A549 (cell line): ENCODE data around the gene MTX2. TPM values are rescaled to one million over a fixed set of nuclear protein-coding genes. Genes with fewer than 3 reads are reported as not detected.
A peak's percentile ranks its signal among the peaks of the same experiment; 100 is the strongest.

Source experiments
- ATAC-seq, 2 experiments: fragments of 200-7000 bp in 1 of 2; fragments of >200 bp in 1 of 2; cut with Nextera tagmentation in 1 of 2; cut with Tn5 transposase in 1 of 2; 3 replicates each; pipeline versions ENCODE4 v1.8.0 to v1.9.1; 2018 to 2020; ENCODE audit warnings: mild to moderate bottlenecking in 1 of 2, moderate library complexity in 1 of 2
- CTCF ChIA-PET: fragments of 300-600 bp; sonication (Branson Sonifier 250); formaldehyde crosslinking; extraction: SDS; loops from one replicate; lab custom pipeline; 2021; ENCODE audit warnings: antibody characterized with exemption, inconsistent platforms; lab: Yijun Ruan, JAX
- POLR2A ChIA-PET: fragments of 350-600 bp; formaldehyde crosslinking; extraction: SDS; loops from one replicate; lab custom pipeline; 2021; ENCODE audit warnings: antibody characterized with exemption, inconsistent platforms; lab: Yijun Ruan, JAX
- DNase-seq, 2 experiments: peaks; one replicate each; pipeline versions ENCODE4 v3.0.0 to v3.0.0-alpha.2; 2011 to 2016; ENCODE audit warnings: low read depth in 1 of 2, low spot score in 1 of 2
- FAIRE-seq: peaks from 2 replicates; lab custom pipeline; 2011; peaks lifted over from hg19 to GRCh38; lab: Jason Lieb, UNC
- H3K27ac ChIP-seq, 2 experiments: fragments of >200 bp; sonication (Bioruptor Twin); formaldehyde crosslinking; 3 replicates each; pipeline ENCODE4 v1.5.1; 2016 to 2017
- H3K4me1 ChIP-seq: fragments of >200 bp; sonication (Bioruptor Twin); formaldehyde crosslinking; 3 replicates; pipeline ENCODE4 v1.6.1; 2016
- H3K4me2 ChIP-seq: fragments of >200 bp; sonication (Bioruptor Twin); formaldehyde crosslinking; 3 replicates; pipeline ENCODE4 v1.6.1; 2016
- H3K4me3 ChIP-seq: fragments of >200 bp; sonication (Bioruptor Twin); formaldehyde crosslinking; 3 replicates; pipeline ENCODE4 v1.5.1; 2016
- H3K9me3 ChIP-seq: fragments of >200 bp; sonication (Bioruptor Twin); formaldehyde crosslinking; 3 replicates; pipeline ENCODE4 v1.6.1; 2016
- BHLHE40 ChIP-seq: IDR thresholded peaks from 2 replicates; pipeline ENCODE4 v1.6.1; 2012; ENCODE audit warnings: low read depth, low read length, inconsistent platforms
- CBX2 ChIP-seq: fragments of 200-600 bp; sonication (generic); IDR thresholded peaks from 2 replicates; pipeline ENCODE4 v1.6.1; 2016; ENCODE audit warnings: low read depth, mild to moderate bottlenecking, borderline replicate concordance
- CBX8 ChIP-seq: fragments of 200-600 bp; sonication (generic); IDR thresholded peaks from 2 replicates; pipeline ENCODE4 v1.6.1; 2016
- HEYL ChIP-seq: fragments of 250-450 bp; sonication (Bioruptor Pico); IDR thresholded peaks from 2 replicates; pipeline ENCODE4 v1.8.0; 2021; ENCODE audit warnings: mild to moderate bottlenecking, moderate library complexity
- HOXB5 ChIP-seq: fragments of 250-450 bp; sonication (Bioruptor Pico); IDR thresholded peaks from 2 replicates; pipeline ENCODE4 v1.5.0; 2020; ENCODE audit warnings: mild to moderate bottlenecking, moderate library complexity
- JUNB ChIP-seq: fragments of >200 bp; sonication (Bioruptor Twin); formaldehyde crosslinking; IDR thresholded peaks from 2 replicates; pipeline ENCODE4 v1.6.1; 2016
- NFE2L2 ChIP-seq: fragments of 150-350 bp; conservative IDR thresholded peaks from 2 replicates; pipeline ENCODE4 v1.6.1; 2014; ENCODE audit warnings: low read length
- PHF8 ChIP-seq: fragments of 200-600 bp; sonication (generic); IDR thresholded peaks from 2 replicates; pipeline ENCODE4 v1.6.1; 2016; ENCODE audit warnings: low read depth, mild to moderate bottlenecking, antibody characterized with exemption, moderate library complexity, borderline replicate concordance
- RARB ChIP-seq: fragments of 250-450 bp; sonication (Bioruptor Pico); IDR thresholded peaks from 2 replicates; pipeline ENCODE4 v1.8.0; 2021; ENCODE audit warnings: mild to moderate bottlenecking, moderate library complexity
- TFCP2L1 ChIP-seq: fragments of 250-450 bp; sonication (Bioruptor Pico); IDR thresholded peaks from 2 replicates; pipeline ENCODE4 v1.5.0; 2021; ENCODE audit warnings: mild to moderate bottlenecking
- TP53 ChIP-seq: fragments of 250-450 bp; sonication (Bioruptor Pico); IDR thresholded peaks from 2 replicates; pipeline ENCODE4 v1.5.0; 2021; ENCODE audit warnings: mild to moderate bottlenecking, moderate library complexity
- ZC3H11A ChIP-seq: fragments of 450-650 bp; IDR thresholded peaks from 2 replicates; pipeline ENCODE4 v1.6.1; 2014; ENCODE audit warnings: antibody characterized with exemption, mild to moderate bottlenecking
- ZFP36 ChIP-seq: fragments of 450-650 bp; IDR thresholded peaks from 2 replicates; pipeline ENCODE4 v1.6.1; 2014; ENCODE audit warnings: borderline replicate concordance; ENCODE audit not compliant: partially characterized antibody
- ZSCAN20 ChIP-seq: fragments of 250-450 bp; sonication (Bioruptor Pico); IDR thresholded peaks from 2 replicates; pipeline ENCODE4 v1.8.0; 2022; ENCODE audit warnings: mild to moderate bottlenecking, moderate library complexity
- WGBS: methylation state at CpG from one replicate; pipeline ENCODE4 v1.1.6; 2017; ENCODE audit errors: missing lambda C conversion rate; 5-methylcytosine and 5-hydroxymethylcytosine counted together
- polyA plus RNA-seq, 4 experiments: library from polyadenylated mRNA; depleted of rRNA in 3 of 4; stranded (reverse); fragments of >200 nt; fragmentation: RNase III in 1 of 4; extraction: RNeasy Plus Mini Kit Qiagen cat#74134 plus additional on column Dnase treatment in 1 of 4; gene quantifications; 2 replicates in 3 of 4; 3 replicates in 1 of 4; pipeline ENCODE4 v1.2.3, GENCODE V29; 2011 to 2017
- TF ChIP-seq, protein P1 (sequence below): fragments of >200 bp; sonication (Bioruptor Twin); formaldehyde crosslinking; IDR thresholded peaks from 3 replicates; pipeline ENCODE4 v1.5.1; 2016
- TF ChIP-seq, protein P2 (sequence below): fragments of 250-450 bp; sonication (Bioruptor Pico); IDR thresholded peaks from 2 replicates; pipeline ENCODE4 v1.5.0; 2021; ENCODE audit warnings: mild to moderate bottlenecking, moderate library complexity, borderline replicate concordance

MTX2 gene
- polyA plus RNA-seq, 2 of the 4 experiments (the other 2 are of a cell fraction), result 56.9 to 81.8 TPM

DNA sequence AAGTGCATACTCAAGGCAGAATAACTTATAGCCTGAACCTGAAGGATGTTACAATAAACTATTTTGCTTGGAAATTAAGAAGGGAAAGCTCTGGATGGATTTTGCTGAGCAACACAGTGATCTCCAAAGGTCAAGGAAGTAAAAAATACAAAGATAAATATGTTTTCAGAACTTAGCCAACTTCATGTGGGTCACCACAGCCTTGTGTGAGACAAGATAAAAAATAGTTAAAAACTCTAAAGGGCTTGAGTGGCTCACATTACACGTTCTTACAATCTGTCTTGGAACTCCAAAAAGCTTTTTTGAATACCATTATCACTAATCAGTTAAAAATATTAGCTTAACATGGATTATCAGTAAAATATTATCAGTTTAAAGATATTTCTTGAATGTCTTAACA is 28.9 kb upstream of the MTX2 start:
- TF ChIP-seq PHF8 (no peak), CBX2 (no peak), HOXB5 (CRISPR knock-in tag) (no peak), BHLHE40 (no peak)
- ATAC-seq (no peak), DNase-seq (no peak), FAIRE-seq (no peak)
- ChIA-PET POLR2A (interaction anchor here (0.6 kb wide), 1 partner anchor 8 kb away, joined by 3 read pairs; no protein-coding TSS in a partner anchor), CTCF (interaction anchor here (0.7 kb wide), 1 partner anchor 215 kb away, joined by 3 read pairs; no protein-coding TSS in a partner anchor)
- no peak overlapping the region for H3K27ac ChIP-seq
- no peak overlapping the region for H3K4me2 ChIP-seq
- H3K9me3 ChIP-seq, result no peaks in the 10 kb centered on the region
- H3K4me3 ChIP-seq, result no peak overlapping the region
- no peaks in the 10 kb centered on the region for H3K4me1 ChIP-seq
- WGBS, result 21% methylated on average over 1 of the region's 1 CpG

DNA sequence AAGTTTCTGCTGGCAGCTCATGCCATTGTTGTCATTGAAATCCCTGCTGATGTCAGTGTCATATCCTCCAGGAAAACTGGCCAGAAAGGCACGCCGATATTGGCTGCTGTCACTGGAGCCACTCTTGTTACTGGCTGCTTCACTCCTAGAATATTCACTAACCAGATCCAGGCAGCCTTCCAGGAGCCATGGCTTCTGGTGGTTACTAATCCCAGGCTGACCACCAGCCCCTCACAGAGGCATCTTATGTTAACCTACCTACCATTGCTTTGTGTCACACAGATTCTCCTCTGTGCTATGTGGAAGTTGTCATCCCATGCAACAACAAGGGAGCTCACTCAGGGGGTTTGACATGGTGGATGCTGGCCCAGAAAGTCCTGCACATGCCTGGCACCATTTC is 27.0 kb upstream of the MTX2 start:
- H3K9me3 ChIP-seq, result no peaks in the 10 kb centered on the region
- no peak for TF ChIP-seq JUNB
- TF ChIP-seq HEYL (CRISPR knock-in tag), result no peak
- TF ChIP-seq ZFP36, result no peak
- TF ChIP-seq, protein P1, sequence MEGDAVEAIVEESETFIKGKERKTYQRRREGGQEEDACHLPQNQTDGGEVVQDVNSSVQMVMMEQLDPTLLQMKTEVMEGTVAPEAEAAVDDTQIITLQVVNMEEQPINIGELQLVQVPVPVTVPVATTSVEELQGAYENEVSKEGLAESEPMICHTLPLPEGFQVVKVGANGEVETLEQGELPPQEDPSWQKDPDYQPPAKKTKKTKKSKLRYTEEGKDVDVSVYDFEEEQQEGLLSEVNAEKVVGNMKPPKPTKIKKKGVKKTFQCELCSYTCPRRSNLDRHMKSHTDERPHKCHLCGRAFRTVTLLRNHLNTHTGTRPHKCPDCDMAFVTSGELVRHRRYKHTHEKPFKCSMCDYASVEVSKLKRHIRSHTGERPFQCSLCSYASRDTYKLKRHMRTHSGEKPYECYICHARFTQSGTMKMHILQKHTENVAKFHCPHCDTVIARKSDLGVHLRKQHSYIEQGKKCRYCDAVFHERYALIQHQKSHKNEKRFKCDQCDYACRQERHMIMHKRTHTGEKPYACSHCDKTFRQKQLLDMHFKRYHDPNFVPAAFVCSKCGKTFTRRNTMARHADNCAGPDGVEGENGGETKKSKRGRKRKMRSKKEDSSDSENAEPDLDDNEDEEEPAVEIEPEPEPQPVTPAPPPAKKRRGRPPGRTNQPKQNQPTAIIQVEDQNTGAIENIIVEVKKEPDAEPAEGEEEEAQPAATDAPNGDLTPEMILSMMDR, result no peak
- no peak for TF ChIP-seq NFE2L2
- TF ChIP-seq CBX8, result no peak
- TF ChIP-seq RARB, result no peak
- TF ChIP-seq, protein P2, sequence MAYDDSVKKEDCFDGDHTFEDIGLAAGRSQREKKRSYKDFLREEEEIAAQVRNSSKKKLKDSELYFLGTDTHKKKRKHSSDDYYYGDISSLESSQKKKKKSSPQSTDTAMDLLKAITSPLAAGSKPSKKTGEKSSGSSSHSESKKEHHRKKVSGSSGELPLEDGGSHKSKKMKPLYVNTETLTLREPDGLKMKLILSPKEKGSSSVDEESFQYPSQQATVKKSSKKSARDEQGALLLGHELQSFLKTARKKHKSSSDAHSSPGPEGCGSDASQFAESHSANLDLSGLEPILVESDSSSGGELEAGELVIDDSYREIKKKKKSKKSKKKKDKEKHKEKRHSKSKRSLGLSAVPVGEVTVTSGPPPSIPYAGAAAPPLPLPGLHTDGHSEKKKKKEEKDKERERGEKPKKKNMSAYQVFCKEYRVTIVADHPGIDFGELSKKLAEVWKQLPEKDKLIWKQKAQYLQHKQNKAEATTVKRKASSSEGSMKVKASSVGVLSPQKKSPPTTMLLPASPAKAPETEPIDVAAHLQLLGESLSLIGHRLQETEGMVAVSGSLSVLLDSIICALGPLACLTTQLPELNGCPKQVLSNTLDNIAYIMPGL (CRISPR knock-in tag), result no peak
- no peak for TF ChIP-seq TFCP2L1 (CRISPR knock-in tag)
- no peak for TF ChIP-seq TP53 (CRISPR knock-in tag)
- no peak for TF ChIP-seq ZC3H11A
- no peak overlapping the region for H3K4me2 ChIP-seq
- H3K4me3 ChIP-seq, result no peak overlapping the region
- ATAC-seq, result no peak
- no peak overlapping the region for H3K27ac ChIP-seq
- H3K4me1 ChIP-seq, result no peaks in the 10 kb centered on the region
- CTCF ChIA-PET, result no interaction called here
- POLR2A ChIA-PET, result no interaction called here
- FAIRE-seq, result no peak
- 75% methylated on average over 2 of the region's 2 CpGs for WGBS
- no peak for DNase-seq

DNA sequence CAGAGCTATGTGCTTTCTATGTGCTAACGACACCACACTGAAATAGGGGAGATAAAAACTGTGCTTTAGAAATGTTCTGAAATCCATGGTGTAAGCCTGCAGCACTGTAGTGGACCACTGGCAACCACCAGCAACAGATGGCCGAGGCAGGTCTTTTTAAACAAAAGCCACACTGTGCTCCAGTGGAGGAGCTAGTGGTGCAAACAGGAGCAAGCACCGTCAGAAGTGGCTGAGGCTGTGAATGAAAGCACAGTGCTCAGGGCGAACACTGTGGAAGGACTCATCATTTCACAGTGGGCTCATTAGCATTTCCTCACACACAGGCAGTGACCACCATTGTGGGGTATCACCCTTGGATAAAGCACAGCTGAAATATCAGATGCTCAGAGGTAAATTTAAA is 22.9 kb upstream of the MTX2 start:
- Histone ChIP-seq H3K4me2 (no peak overlapping the region), H3K4me1 (no peaks in the 10 kb centered on the region), H3K27ac (no peak overlapping the region), H3K9me3 (peaks cover 3% of the 10 kb centered on the region; the same call in 1 of the 3 replicates), H3K4me3 (no peak overlapping the region)
- 35% methylated on average over 4 of the region's 4 CpGs for WGBS
- DNase-seq, result no peak
- no peak for FAIRE-seq
- CTCF ChIA-PET, result interaction anchor here (1.3 to 3.3 kb wide), 2 partner anchors 13 to 106 kb away, joined by 3 to 12 read pairs; no protein-coding TSS in a partner anchor
- TF ChIP-seq, protein P2 (CRISPR knock-in tag), result no peak
- no peak for TF ChIP-seq JUNB
- TF ChIP-seq ZSCAN20, result no peak
- peak; percentile 13 to 28; a peak in 1 of 6 replicates for ATAC-seq
- POLR2A ChIA-PET, result no interaction called here
